ENCODE data around the gene TMEM81.

GRCh38 chr1:205056956-205057568, 27.2 kb downstream of the TMEM81 start:
- TF ChIP-seq POLR2AphosphoS5 (IDR thresholded peaks at IDR 0.05; ENCODE audit: low read length) (no peak), MYC (IDR thresholded peaks at IDR 0.05; ENCODE audit: insufficient read depth, insufficient read length, insufficient replicate concordance, low read length, severe bottlenecking) (no peak), CTCF (IDR thresholded peaks at IDR 0.05 in 2 of 3, conservative IDR thresholded peaks at IDR 0.05 in 1 of 3; ENCODE audit: control insufficient read depth in 2 of 3, extremely low read depth in 1 of 3, insufficient read depth in 1 of 3, low read depth in 3 of 3, low read length in 3 of 3) (no peak)

Measured in GM12878 (cell line).